GM13976 (cell line): ENCODE results near the gene ARF1.

Experiments
- DNase-seq: peaks from one replicate; pipeline ENCODE4 v3.0.0; 2012; ENCODE audit warnings: low spot score
- in situ Hi-C: fragments of 300-500 bp; cut with MboI; formaldehyde crosslinking; loops from one replicate; pipeline ENCODE4 v1.12.0; 2022; ENCODE audit warnings: low sequenced_read_pairs, mixed read lengths, inconsistent platforms; ENCODE audit not compliant: unreplicated experiment
- TF ChIP-seq, protein P1 (sequence below): IDR thresholded peaks from 2 replicates; pipeline ENCODE4 v1.5.1; 2012; ENCODE audit warnings: borderline replicate concordance, mild to moderate bottlenecking; ENCODE audit not compliant: insufficient read depth; ENCODE audit errors: extremely low read depth, missing control alignments, control extremely low read depth

Gene ARF1

DNA sequence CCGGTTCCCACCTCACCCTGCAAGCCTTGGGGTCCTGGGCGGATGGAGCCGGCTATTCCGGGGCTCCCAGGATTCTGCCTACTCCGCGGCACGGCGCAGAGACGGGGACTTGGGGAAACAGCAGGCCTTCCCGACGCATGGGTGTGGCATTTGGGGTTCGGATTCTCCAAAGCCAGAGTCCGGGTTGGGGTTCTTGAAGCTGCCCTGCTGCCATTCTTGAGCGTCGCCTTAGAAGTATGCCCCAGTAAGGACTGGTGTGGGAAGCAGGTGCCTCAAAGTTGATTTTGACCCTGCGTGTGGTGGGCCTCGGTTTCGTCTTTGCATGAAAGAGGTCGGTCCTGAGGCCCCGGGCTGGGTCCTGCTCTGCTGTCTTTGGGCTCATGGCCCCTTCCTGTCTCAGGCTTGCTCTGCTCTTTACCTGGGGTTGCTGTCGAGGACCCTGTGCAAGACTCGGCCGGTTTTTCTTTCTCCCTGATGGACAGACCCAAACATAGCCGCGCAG lies 58.3 kb downstream of the ARF1 start:
- TF ChIP-seq, protein P1, sequence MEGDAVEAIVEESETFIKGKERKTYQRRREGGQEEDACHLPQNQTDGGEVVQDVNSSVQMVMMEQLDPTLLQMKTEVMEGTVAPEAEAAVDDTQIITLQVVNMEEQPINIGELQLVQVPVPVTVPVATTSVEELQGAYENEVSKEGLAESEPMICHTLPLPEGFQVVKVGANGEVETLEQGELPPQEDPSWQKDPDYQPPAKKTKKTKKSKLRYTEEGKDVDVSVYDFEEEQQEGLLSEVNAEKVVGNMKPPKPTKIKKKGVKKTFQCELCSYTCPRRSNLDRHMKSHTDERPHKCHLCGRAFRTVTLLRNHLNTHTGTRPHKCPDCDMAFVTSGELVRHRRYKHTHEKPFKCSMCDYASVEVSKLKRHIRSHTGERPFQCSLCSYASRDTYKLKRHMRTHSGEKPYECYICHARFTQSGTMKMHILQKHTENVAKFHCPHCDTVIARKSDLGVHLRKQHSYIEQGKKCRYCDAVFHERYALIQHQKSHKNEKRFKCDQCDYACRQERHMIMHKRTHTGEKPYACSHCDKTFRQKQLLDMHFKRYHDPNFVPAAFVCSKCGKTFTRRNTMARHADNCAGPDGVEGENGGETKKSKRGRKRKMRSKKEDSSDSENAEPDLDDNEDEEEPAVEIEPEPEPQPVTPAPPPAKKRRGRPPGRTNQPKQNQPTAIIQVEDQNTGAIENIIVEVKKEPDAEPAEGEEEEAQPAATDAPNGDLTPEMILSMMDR: no peak
- in situ Hi-C loops: no loop called here
- DNase-seq: peak; percentile 37

DNA sequence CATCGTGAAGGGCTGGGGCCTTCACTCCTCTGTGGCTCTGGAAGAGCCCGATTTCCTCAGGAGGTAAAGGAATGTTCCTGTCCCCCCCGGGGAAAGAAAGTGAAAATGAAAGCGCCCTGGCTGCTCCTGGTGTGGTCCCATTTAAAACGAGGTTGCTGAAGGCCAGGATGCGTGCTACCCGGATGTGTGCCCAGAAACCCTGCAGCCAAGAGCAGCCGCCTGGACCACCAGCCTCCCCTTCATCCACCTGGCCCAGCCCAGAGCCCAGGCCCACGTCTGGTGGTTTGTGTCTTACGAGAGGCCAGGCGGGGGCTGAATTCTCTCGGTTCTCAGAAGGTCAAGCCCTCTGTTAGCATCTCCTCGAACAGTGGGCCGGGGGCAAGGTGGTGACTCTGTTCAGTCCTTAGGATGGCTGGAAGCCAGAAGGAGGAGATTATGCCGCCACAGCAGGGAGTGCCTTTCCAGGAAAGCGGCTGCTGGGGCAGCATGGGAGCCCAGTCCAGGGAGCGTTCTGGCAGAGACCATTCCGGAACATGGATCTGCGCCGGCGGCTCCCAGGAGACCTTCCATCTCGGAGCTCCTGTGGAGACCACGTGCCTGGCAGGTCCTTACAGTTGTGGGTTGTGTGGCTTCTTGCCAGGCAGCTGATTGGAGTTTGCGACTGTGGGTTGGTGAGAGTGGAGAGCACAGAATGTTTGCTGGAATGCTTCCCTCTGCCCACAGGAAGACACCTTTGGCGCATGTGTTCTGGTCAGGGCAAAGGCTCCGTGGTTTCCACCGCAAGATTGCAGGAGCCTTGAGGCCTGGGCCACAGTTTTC lies 58.9 kb downstream of the ARF1 start:
- DNase-seq: peak; percentile 60
- TF ChIP-seq, protein P1: no peak
- in situ Hi-C loops: no loop called here

DNA sequence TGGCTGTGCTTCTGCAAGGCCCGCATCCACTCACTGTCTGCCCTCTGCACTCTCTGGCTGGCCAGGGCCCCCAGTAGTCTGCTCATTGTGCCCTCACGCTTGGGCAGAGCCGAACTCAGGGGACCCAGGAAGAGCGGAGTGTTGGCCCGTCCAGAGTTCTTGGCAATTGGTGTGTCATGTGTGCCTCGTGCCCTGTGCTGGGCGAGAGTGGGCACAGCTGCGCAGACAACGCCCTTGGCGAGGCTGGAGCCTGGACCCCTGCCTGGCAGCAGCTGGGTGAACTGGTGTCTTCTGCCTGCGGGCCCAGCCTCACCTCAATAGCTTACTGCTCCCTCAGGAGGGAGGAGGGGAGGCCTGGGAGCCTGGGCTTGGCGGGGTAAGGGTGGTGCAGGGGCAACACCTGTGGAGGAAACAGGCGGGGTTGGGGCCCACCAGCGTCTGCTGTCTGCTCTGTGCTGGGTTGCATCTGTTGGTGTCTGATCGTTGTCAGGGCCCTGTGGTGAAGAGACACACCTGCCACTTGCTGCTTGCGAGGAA lies 59.7 kb downstream of the ARF1 start:
- TF ChIP-seq, protein P1: no peak
- DNase-seq: peak; percentile 17

DNA sequence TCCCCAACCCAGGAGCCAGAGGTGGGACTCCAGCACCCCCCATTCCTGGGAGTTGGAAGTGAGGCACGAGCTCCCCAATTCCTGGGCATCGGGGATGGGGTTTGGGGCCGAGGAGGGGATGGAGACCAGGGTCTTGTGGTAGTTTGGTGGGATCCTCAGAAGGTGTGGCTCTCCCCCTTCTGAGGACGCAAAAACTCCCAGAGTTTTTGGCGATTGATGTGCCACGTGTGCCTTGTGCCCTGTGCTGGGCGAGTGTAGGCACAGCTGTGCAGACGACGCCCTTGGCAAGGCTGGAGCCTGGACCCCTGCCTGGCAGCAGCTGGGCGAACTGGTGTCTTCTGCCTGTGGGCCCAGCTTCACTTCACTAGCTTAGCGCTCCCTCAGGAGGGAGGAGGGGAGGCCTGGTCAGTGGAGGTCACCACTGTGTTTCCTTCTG lies 60.2 kb downstream of the ARF1 start:
- TF ChIP-seq, protein P1: no peak
- DNase-seq: peak; percentile 12
- in situ Hi-C loops: no loop called here

More for the DNA sequence above, 59.7 kb downstream of the ARF1 start:
- in situ Hi-C loops: no loop called here

DNA sequence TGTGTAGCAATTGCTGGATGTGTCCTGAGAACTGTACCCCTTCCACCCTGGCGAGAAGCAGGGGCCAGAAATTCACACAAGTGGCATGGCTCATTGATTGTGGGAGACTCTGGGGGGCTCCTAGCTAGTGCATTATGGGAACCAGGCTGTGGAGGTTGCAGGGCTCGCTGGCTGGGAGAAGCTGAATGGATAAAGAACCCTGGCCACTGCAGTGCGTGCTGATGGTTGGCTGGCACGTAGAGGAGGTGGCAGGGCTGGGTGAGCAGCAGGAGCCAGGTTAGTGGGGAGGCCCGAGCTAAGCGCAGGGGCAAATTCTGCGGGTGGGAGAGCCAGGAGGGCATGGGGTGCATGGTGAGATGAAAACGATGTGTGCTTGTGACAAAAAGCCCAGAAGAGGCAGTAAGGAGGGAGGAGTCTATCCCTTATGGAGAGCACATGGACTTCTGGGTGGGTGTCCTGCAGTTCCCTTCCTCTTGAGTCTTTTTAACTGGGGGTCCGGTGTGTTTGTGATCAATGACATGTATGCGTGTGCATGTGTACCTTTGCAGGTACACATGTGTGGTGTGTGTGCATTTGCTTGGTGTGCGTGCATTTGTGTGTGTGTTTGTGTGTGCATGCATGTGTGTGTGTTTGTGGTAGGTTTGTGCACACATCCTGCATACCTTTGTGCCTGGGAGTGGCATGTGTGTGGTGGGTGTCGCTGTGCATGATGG lies 61.1 kb downstream of the ARF1 start:
- TF ChIP-seq, protein P1: no peak
- in situ Hi-C loops: no loop called here
- DNase-seq: peak; percentile 10

DNA sequence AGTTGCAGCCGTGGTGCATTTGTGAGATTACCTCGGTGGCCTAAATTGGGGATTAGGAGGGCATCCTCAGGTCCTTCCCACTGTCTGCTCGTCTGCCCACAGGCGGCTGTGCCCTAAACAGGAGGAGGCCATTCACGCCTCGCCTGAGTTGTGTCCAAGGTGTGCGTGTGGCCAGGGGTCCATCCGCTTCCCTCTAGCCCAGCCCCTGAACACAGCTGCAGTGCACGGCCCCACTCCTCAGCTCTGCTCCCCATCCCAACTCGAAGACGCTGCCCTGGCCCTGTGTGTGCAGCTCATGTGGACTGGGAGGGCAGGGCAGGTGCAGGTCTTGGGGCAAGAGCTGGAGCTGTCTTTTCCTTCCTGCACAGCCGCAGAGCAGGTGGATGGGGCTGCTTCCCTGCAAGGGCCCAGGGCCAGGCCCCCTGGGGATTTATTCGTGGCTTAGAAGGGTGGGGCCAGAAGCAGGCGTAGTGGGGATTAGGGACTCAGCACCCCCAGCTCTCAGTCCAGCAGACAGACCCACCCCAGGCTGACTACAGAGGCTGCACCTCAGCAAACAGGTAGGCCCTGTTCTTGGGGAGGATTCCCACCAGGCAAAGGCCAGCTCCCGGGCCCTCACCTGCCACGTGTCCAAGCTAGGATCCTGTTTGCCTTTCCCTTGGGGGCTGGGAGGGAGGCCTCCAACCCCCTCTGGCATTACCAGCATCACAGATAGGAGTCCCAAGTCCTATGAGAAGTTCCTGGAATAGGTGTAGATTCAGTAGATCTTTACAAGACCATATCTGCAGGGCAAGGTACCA lies 61.9 kb downstream of the ARF1 start:
- peak; percentile 15 for DNase-seq
- TF ChIP-seq, protein P1: no peak
- in situ Hi-C loops: no loop called here
